ENCODE results near the gene IGSF8. TPM values are rescaled to one million over a fixed set of nuclear protein-coding genes. Genes with fewer than 3 reads are reported as not detected.

IGSF8 gene
- total RNA-seq, 4 donors from 2014 or later: 35.9 to 89.0 (median 49.5) TPM

DNA sequence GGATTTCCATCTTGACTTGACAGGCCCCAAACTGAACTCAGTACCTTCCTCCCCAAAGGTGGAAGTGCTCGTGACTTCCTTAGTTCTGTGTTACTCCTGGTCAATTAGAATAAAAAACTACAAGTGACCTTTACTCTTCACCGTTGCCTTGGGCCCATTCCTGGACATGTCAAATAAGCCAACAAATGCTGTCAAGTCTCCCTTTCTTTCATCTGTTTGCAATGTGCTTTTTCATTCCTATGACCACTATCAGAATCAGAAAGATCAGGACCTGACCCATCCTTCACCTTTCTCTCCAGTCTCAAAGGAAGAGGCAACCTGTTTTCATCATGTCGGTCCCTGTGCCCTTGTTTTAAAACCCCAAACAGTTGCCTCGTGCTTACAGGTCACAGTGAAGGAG is 23.6 kb downstream of the IGSF8 start:
- intact Hi-C loops (cut with DNase I; ENCODE audit: low total_unique reads): no loop called here
- Histone ChIP-seq H3K4me3 (no peak overlapping the region), H3K4me1 (peaks cover 4 to 13% (median 9%) of the 10 kb centered on the region in 4 donors), H3K9me3 (no peaks in the 10 kb centered on the region), H3K27me3 (peaks cover 55% of the 10 kb centered on the region), H3K27ac (no peak overlapping the region), H3K36me3 (no peaks in the 10 kb centered on the region)
- WGBS, 2 donors (ENCODE audit: low coverage in 1 of 2): 72 to 80% methylated on average over 3 to 4 of the region's 4 CpGs
- DNase-seq: no peak
- in situ Hi-C loops (cut with MboI; ENCODE audit: low pct_ligation_motif_present in 1 of 4, low pct_unique_long_range_greater_than_20kb in 1 of 4, low sequenced_read_pairs in 3 of 4): no loop called here
- TF ChIP-seq EP300 (IDR thresholded peaks at IDR 0.05; ENCODE audit: low read depth) (no peak), POLR2AphosphoS5 (IDR thresholded peaks at IDR 0.05) (no peak), POLR2A (IDR thresholded peaks at IDR 0.05) (no peak)
- TF ChIP-seq, protein P1, sequence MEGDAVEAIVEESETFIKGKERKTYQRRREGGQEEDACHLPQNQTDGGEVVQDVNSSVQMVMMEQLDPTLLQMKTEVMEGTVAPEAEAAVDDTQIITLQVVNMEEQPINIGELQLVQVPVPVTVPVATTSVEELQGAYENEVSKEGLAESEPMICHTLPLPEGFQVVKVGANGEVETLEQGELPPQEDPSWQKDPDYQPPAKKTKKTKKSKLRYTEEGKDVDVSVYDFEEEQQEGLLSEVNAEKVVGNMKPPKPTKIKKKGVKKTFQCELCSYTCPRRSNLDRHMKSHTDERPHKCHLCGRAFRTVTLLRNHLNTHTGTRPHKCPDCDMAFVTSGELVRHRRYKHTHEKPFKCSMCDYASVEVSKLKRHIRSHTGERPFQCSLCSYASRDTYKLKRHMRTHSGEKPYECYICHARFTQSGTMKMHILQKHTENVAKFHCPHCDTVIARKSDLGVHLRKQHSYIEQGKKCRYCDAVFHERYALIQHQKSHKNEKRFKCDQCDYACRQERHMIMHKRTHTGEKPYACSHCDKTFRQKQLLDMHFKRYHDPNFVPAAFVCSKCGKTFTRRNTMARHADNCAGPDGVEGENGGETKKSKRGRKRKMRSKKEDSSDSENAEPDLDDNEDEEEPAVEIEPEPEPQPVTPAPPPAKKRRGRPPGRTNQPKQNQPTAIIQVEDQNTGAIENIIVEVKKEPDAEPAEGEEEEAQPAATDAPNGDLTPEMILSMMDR (IDR thresholded peaks at IDR 0.05): no peak

DNA sequence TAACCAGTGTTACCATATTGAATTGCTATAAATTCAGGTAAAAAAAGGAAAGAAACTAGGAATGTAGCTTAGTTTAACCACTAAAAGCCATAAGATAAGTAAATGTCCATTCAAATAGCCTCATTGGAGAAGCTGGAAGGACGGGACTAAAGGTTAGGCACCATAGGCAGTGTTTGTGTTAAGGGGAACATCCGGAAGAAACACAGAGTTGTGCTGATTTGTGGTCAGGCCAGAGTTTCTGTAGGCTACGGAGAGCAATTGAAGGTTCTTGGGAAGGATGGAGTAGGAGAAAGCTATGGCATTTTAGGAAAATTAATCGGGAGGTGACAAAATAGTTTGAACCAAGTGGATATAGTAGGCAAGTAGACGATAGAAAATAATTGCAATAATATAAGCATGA is 27.1 kb downstream of the IGSF8 start:
- H3K9me3 ChIP-seq: no peaks in the 10 kb centered on the region
- no peak overlapping the region for H3K27ac ChIP-seq
- no peak for DNase-seq
- no peaks in the 10 kb centered on the region for H3K36me3 ChIP-seq
- 80 to 83% methylated on average over 5 of the region's 5 CpGs for WGBS, 2 donors (ENCODE audit: low coverage in 1 of 2)
- intact Hi-C loops (cut with DNase I; ENCODE audit: low total_unique reads) (no loop called here), in situ Hi-C loops (cut with MboI; ENCODE audit: low pct_ligation_motif_present in 1 of 4, low pct_unique_long_range_greater_than_20kb in 1 of 4, low sequenced_read_pairs in 3 of 4) (no loop called here)
- peaks cover 4 to 16% (median 10%) of the 10 kb centered on the region in 4 donors for H3K4me1 ChIP-seq
- no peak overlapping the region for H3K4me3 ChIP-seq
- H3K27me3 ChIP-seq: peaks cover 48% of the 10 kb centered on the region
- TF ChIP-seq, protein P1 (IDR thresholded peaks at IDR 0.05): no peak
- TF ChIP-seq POLR2A (IDR thresholded peaks at IDR 0.05) (no peak), POLR2AphosphoS5 (IDR thresholded peaks at IDR 0.05) (no peak), EP300 (IDR thresholded peaks at IDR 0.05; ENCODE audit: low read depth) (no peak)

DNA sequence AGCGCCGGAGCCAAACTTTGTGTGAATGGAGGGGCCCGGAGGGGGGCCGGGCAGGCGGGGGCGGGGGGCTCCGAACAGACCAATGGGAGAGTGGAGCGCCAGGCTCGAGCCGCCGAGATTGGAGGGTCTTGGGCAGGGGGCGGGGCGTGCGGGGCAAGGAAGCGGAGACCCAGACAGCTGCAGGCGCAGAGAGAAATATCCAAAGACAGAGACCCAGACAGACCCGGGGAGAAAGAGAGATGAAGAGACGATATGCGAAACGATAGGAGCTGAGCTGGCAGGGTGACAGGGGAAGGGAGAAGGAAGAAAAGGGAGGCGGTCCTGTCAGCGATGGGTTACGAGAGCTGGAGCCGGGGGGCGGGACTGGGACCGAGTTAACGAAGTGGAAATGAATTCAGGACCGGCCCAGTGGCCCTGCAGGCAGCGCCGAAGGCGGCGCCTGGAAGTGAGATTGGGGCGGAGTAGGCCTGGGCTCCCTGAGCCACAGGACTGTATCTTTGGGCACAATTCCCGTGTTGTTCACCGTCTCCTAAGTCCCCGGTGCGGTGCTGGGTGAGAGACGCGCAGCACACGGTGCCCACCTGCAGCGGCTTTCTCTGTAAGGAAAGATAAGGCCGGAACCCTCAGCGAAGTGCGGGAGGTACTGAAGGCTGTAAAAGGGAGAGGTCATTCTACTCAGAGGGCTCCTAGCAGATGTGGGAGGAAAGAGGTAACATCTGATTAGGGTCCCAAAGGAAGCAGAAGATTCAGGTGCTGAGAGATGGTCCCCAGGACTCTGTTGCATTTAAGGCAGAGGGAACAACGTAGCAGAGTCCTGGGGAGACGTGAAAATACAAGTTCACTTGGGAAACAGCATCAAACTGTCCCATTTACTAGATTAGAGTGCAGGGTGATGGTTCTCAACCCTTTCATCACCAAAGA is 27.9 kb downstream of the IGSF8 start:
- peak overlapping the region in 3 of 4 donors; percentile 11 to 38 (median 32) for H3K27ac ChIP-seq

More for the DNA sequence above, 27.9 kb downstream of the IGSF8 start:
- peak; percentile 79 for DNase-seq
- no peaks in the 10 kb centered on the region for H3K36me3 ChIP-seq
- no peaks in the 10 kb centered on the region for H3K9me3 ChIP-seq
- H3K4me1 ChIP-seq: peaks cover 4 to 16% (median 10%) of the 10 kb centered on the region in 4 donors
- in situ Hi-C loops (cut with MboI; ENCODE audit: low pct_ligation_motif_present in 1 of 4, low pct_unique_long_range_greater_than_20kb in 1 of 4, low sequenced_read_pairs in 3 of 4): no loop called here
- intact Hi-C loops (cut with DNase I; ENCODE audit: low total_unique reads): no loop called here
- 3 to 10% methylated on average over 7 to 41 of the region's 46 CpGs for WGBS, 2 donors (ENCODE audit: low coverage in 1 of 2)
- H3K4me3 ChIP-seq: peak overlapping the region; percentile 37 to 61 (median 42)
- H3K27me3 ChIP-seq: peaks cover 44% of the 10 kb centered on the region
- TF ChIP-seq, protein P1 (IDR thresholded peaks at IDR 0.05): no peak
- TF ChIP-seq POLR2AphosphoS5 (IDR thresholded peaks at IDR 0.05): no peak
- no peak for TF ChIP-seq EP300 (IDR thresholded peaks at IDR 0.05; ENCODE audit: low read depth)
- no peak for TF ChIP-seq POLR2A (IDR thresholded peaks at IDR 0.05)

All from transverse colon (tissue), 4 donors.